Right lobe of liver (tissue), 4 donors: ENCODE data around the gene ATP5F1D.

Source experiments
- CTCF ChIP-seq, 4 donors: fragments of 200-600 bp in 3 of 4; fragments of 450-650 bp in 1 of 4; IDR thresholded peaks; one replicate each; pipeline versions ENCODE4 v1.5.1 to v1.8.0; 2016 to 2022; ENCODE audit warnings: antibody characterized with exemption in 4 of 4, mild to moderate bottlenecking in 2 of 4
- POLR2A ChIP-seq: fragments of 450-650 bp; IDR thresholded peaks from one replicate; pipeline ENCODE4 v1.6.1; 2017; ENCODE audit warnings: antibody characterized with exemption, mild to moderate bottlenecking
- donor health status: DM: no; HTN: no; CAD: no.
- donor health status: DM: no; HTN: no; CAD: no.
- donor health status: DM: no; HTN: yes; CAD: no.

GRCh38 chr19:1255186-1256161 is 13.9 kb downstream of the ATP5F1D start:
- TF ChIP-seq CTCF (IDR thresholded peaks at IDR 0.05), result no peak
- peak; percentile 1 for TF ChIP-seq POLR2A
